ENCODE data around the gene FBXO15.

FBXO15 gene

DNA sequence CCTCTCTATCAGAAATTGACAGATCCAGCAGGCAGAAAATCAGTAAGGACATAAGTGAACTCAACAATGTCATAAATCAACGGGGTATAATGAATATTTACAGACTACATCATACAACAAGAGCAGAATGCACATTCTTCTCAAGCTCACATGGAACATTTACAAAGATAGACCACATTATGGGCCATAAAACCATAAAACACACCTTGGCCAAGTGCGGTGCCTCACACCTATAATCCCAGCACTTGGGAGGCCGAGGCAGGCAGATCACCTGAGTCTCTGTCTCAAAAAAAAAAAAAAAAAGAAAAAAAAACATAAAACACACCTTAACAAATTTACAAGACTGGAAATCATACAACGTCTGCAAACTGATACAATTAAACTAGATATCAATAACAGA, 36.7 kb downstream of the FBXO15 start:
- Histone ChIP-seq H3K36me3 (ENCODE audit: insufficient read depth, low read length) (no peaks in the 10 kb centered on the region), H3K4me1 (ENCODE audit: insufficient read depth, low read length) (no peaks in the 10 kb centered on the region), H3K4me3 (ENCODE audit: low read depth in 1 of 2, low read length in 2 of 2) (no peak overlapping the region)

DNA sequence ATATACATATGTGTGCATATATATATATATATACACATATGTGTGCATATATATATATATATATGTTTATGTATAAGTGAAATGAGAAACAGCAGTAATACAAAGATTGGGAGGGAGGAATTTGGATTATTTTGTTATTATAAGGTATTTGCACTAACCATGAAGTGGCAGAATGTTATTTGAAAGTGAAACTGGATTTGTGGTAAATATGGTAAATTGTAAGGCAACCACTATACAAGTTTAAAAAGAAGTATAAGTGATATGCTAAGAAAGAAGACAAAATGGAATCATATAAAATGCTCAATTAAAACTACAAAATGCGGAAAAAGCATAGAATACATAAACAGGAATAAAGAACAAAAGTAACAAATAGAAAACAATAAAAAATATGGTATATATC, 37.5 kb downstream of the FBXO15 start:
- H3K27me3 ChIP-seq (ENCODE audit: control insufficient read depth in 1 of 2, insufficient read depth in 2 of 2, low read length in 2 of 2), result no peaks in the 10 kb centered on the region
- no peaks in the 10 kb centered on the region for H3K4me1 ChIP-seq (ENCODE audit: insufficient read depth, low read length)
- no peaks in the 10 kb centered on the region for H3K9me3 ChIP-seq (ENCODE audit: low read length)
- H3K36me3 ChIP-seq (ENCODE audit: insufficient read depth, low read length), result no peaks in the 10 kb centered on the region
- H3K27ac ChIP-seq (ENCODE audit: low read depth, low read length), result no peak overlapping the region
- H3K9ac ChIP-seq (ENCODE audit: low read length), result no peak overlapping the region
- no peak overlapping the region for H3K4me3 ChIP-seq (ENCODE audit: low read depth in 1 of 2, low read length in 2 of 2)

More for the DNA sequence above, 36.7 kb downstream of the FBXO15 start:
- H3K9ac ChIP-seq (ENCODE audit: low read length), result no peak overlapping the region
- no peaks in the 10 kb centered on the region for H3K9me3 ChIP-seq (ENCODE audit: low read length)
- no peaks in the 10 kb centered on the region for H3K27me3 ChIP-seq (ENCODE audit: control insufficient read depth in 1 of 2, insufficient read depth in 2 of 2, low read length in 2 of 2)
- H3K27ac ChIP-seq (ENCODE audit: low read depth, low read length), result no peak overlapping the region

DNA sequence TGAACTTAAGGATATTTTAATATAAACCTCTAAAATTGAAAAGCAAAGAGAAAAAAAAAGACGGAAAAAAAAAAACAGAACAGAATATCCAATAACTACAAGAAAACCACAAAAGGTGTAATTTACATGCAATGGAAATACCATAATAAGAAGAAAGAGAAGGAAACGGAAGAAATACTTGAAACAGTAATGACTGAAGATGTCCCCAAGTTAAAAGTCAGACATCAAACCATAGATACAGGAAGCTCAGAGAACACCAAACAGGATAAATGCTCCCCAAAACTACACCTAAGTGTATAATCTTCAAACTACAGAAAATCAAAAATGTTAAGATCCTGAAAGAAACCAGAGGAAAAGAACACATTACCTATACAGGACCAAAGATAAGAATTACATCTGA, 39.2 kb downstream of the FBXO15 start:
- Histone ChIP-seq H3K4me3 (ENCODE audit: low read depth in 1 of 2, low read length in 2 of 2) (no peak overlapping the region), H3K4me1 (ENCODE audit: insufficient read depth, low read length) (no peaks in the 10 kb centered on the region), H3K36me3 (ENCODE audit: insufficient read depth, low read length) (no peaks in the 10 kb centered on the region), H3K9me3 (ENCODE audit: low read length) (no peaks in the 10 kb centered on the region), H3K27ac (ENCODE audit: low read depth, low read length) (no peak overlapping the region), H3K27me3 (ENCODE audit: control insufficient read depth in 1 of 2, insufficient read depth in 2 of 2, low read length in 2 of 2) (no peaks in the 10 kb centered on the region), H3K9ac (ENCODE audit: low read length) (no peak overlapping the region)

DNA sequence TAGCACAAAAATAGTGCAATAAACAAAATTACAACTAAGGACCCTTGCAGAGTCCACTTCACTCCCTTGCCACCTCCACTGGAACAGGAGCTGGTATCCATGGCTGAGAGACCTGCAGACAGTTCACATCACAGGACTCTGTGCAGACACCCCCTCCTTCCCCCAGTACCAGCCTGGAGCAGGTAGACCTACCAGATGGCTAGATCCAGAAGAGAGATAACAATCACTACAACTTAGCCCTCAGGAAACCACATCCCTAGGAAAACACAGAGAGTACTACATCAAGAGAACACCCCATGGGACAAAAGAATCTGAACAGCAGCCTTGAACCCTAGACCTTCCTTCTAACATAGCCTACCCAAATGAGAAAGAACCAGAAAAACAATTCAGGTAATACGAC, 49.8 kb downstream of the FBXO15 start:
- Histone ChIP-seq H3K4me3 (ENCODE audit: low read depth in 1 of 2, low read length in 2 of 2) (no peak overlapping the region), H3K27ac (ENCODE audit: low read depth, low read length) (no peak overlapping the region), H3K4me1 (ENCODE audit: insufficient read depth, low read length) (no peaks in the 10 kb centered on the region), H3K9ac (ENCODE audit: low read length) (no peak overlapping the region), H3K27me3 (ENCODE audit: control insufficient read depth in 1 of 2, insufficient read depth in 2 of 2, low read length in 2 of 2) (no peaks in the 10 kb centered on the region), H3K36me3 (ENCODE audit: insufficient read depth, low read length) (no peaks in the 10 kb centered on the region), H3K9me3 (ENCODE audit: low read length) (no peaks in the 10 kb centered on the region)

DNA sequence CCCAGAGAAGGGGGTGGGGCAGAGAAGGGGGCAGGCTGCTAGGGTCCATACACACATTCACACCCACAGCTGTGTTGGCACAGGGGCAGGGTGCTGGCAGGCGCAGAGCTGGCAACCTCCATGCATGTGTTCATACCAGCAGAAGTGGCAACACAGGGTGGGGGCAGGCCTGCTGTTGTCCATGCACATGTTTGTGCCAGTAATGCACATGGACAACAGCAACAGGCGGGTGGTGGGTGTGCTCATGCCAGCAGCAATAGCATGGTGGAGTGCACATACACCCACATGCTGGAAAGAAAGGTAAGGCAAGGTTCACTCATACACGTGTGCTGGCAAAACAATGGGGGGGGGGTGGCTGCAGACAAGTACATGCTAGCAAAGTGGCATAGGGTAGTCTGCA, 54.7 kb downstream of the FBXO15 start:
- no peaks in the 10 kb centered on the region for H3K4me1 ChIP-seq (ENCODE audit: insufficient read depth, low read length)
- no peaks in the 10 kb centered on the region for H3K36me3 ChIP-seq (ENCODE audit: insufficient read depth, low read length)
- H3K9me3 ChIP-seq (ENCODE audit: low read length), result no peaks in the 10 kb centered on the region
- H3K27ac ChIP-seq (ENCODE audit: low read depth, low read length), result no peak overlapping the region
- H3K9ac ChIP-seq (ENCODE audit: low read length), result no peak overlapping the region
- H3K27me3 ChIP-seq (ENCODE audit: control insufficient read depth in 1 of 2, insufficient read depth in 2 of 2, low read length in 2 of 2), result no peaks in the 10 kb centered on the region
- no peak overlapping the region for H3K4me3 ChIP-seq (ENCODE audit: low read depth in 1 of 2, low read length in 2 of 2)

DNA sequence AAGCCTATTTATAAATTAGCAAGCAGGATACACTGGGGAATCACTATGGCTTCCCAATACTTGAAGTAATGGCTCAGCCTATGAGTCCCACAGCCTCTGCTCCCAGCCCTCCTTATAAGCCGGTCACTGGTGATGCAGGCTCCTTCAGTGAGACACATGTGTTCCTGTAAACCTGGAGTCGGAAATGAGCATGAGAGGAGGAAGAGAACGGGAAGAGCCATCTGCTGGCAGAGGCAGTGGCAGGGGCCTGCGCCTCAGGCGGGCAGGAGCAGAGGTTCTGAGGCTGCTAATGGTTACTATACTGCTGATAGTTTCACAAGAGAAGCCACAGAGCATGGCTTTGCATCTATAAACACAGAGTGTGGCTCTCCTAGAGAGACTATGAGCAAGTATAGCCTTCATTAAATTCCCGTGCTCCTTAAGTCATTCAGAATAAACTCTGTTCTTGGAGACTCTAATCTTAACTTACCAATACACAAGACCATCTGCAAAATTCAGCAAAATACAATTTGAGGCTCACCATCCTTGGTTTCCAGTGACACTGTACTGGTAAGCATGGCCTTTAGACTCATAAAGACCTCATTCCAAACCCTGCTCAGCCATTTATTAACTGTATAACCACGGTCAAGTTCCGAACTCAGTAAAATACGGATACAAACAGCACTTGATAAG, 63.3 kb downstream of the FBXO15 start:
- Histone ChIP-seq H3K9me3 (ENCODE audit: low read length) (no peaks in the 10 kb centered on the region), H3K27ac (ENCODE audit: low read depth, low read length) (no peak overlapping the region), H3K27me3 (ENCODE audit: control insufficient read depth in 1 of 2, insufficient read depth in 2 of 2, low read length in 2 of 2) (no peaks in the 10 kb centered on the region), H3K4me3 (ENCODE audit: low read depth in 1 of 2, low read length in 2 of 2) (no peak overlapping the region), H3K4me1 (ENCODE audit: insufficient read depth, low read length) (peaks cover 6% of the 10 kb centered on the region), H3K9ac (ENCODE audit: low read length) (no peak overlapping the region), H3K36me3 (ENCODE audit: insufficient read depth, low read length) (no peaks in the 10 kb centered on the region)

DNA sequence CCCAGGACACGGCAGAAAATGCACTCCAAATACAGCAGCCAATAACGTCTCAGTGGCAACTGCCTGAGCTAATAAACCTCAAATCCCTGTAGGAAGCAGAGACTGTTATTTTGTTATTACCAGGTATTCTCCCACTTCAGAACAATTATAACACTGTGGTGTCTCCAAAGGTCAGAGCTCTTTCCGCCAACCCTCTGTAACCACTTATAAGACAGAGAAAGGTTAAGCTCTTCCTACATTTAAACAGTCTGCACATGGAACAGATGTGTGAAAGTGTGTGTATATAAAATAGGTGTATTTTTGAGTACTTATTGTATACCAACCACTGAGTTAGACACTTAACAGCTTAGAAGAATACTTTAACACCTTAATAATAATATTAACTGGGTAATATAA, 64.1 kb downstream of the FBXO15 start:
- no peaks in the 10 kb centered on the region for H3K36me3 ChIP-seq (ENCODE audit: insufficient read depth, low read length)
- no peak overlapping the region for H3K27ac ChIP-seq (ENCODE audit: low read depth, low read length)
- H3K9me3 ChIP-seq (ENCODE audit: low read length), result no peaks in the 10 kb centered on the region
- no peak overlapping the region for H3K9ac ChIP-seq (ENCODE audit: low read length)
- peaks cover 6% of the 10 kb centered on the region for H3K4me1 ChIP-seq (ENCODE audit: insufficient read depth, low read length)
- no peak overlapping the region for H3K4me3 ChIP-seq (ENCODE audit: low read depth in 1 of 2, low read length in 2 of 2)
- H3K27me3 ChIP-seq (ENCODE audit: control insufficient read depth in 1 of 2, insufficient read depth in 2 of 2, low read length in 2 of 2), result no peaks in the 10 kb centered on the region

DNA sequence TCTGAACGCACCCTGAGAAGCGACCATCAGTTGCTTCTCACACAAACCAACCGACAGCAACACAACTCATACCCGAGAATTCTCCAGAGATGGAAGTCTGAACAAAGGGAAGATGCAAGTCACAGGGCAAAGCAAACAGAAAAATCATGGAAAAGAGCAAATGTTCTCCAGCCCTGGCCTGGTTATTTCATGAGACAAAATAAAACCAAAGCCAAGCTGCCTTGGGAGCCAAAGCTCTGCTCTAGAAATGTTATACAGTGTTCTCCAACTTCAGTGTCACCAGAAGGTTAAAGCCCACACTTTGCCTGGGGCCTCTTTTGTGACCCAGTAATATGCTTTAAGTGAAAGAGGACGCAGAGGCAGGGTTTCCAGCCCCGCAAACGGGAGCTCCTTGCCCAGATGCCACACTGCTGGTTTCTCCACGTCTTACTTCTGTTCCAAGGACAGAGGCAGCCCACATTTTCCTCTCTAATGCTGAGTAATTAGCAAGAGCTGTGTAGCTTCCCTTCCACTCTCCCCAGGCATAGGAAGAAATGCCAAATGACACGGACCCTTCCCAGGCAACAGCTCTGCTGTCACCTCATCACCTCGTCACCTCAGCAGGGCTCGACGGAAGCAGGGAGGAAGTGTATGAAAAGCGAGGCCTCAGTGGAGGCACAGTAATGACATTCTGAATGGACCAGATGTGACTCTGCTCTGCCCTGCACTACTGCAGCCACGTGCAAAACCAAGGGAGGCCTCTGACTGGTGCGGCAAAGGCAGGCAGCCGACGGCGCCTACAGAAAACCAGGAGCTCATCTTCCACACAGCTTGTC, 64.7 kb downstream of the FBXO15 start:
- no peak overlapping the region for H3K9ac ChIP-seq (ENCODE audit: low read length)

DNA sequence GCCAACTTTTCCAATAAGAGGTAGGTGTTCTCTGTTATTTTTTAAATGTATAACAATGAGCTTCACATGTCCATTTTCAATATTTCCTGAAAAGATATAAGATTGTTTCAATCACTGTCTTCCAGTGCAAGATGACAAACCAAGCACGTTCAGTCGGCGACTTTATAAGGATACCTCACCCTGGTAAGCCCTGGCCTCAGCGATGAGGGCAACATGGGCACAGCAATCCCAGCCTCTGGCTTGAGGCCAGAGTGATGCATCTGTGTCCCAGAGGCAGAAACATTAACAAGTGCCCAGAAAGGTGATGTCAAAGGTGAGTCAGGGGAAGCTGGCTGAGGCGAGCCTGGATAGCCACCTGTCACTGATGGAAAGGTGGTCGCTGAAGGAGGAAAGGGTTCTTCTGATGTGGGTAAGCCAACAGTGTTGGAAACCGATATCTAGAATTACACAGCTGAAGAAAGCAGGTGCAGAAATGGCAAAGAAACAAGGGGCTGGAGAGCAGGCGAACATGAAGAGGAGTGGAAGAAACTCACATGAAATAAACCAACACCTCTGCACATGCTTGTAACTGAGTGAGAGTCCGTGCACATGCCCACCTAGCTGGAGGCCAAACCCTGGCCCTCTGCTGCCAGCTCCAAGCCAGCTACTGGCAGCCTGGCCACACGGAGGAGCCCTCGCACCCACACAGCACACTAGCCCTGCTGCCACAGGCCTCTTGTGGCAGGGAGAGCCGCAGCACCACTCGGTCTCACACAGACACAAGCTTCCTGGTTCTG, 65.5 kb downstream of the FBXO15 start:
- peaks cover 6% of the 10 kb centered on the region for H3K4me1 ChIP-seq (ENCODE audit: insufficient read depth, low read length)
- no peaks in the 10 kb centered on the region for H3K36me3 ChIP-seq (ENCODE audit: insufficient read depth, low read length)
- H3K4me3 ChIP-seq (ENCODE audit: low read depth in 1 of 2, low read length in 2 of 2), result no peak overlapping the region
- no peak overlapping the region for H3K9ac ChIP-seq (ENCODE audit: low read length)
- H3K9me3 ChIP-seq (ENCODE audit: low read length), result no peaks in the 10 kb centered on the region
- no peak overlapping the region for H3K27ac ChIP-seq (ENCODE audit: low read depth, low read length)
- H3K27me3 ChIP-seq (ENCODE audit: control insufficient read depth in 1 of 2, insufficient read depth in 2 of 2, low read length in 2 of 2), result no peaks in the 10 kb centered on the region

More for the DNA sequence above, 64.7 kb downstream of the FBXO15 start:
- no peak overlapping the region for H3K4me3 ChIP-seq (ENCODE audit: low read depth in 1 of 2, low read length in 2 of 2)
- peaks cover 6% of the 10 kb centered on the region for H3K4me1 ChIP-seq (ENCODE audit: insufficient read depth, low read length)
- no peaks in the 10 kb centered on the region for H3K36me3 ChIP-seq (ENCODE audit: insufficient read depth, low read length)
- H3K27me3 ChIP-seq (ENCODE audit: control insufficient read depth in 1 of 2, insufficient read depth in 2 of 2, low read length in 2 of 2), result no peaks in the 10 kb centered on the region
- no peaks in the 10 kb centered on the region for H3K9me3 ChIP-seq (ENCODE audit: low read length)
- no peak overlapping the region for H3K27ac ChIP-seq (ENCODE audit: low read depth, low read length)

DNA sequence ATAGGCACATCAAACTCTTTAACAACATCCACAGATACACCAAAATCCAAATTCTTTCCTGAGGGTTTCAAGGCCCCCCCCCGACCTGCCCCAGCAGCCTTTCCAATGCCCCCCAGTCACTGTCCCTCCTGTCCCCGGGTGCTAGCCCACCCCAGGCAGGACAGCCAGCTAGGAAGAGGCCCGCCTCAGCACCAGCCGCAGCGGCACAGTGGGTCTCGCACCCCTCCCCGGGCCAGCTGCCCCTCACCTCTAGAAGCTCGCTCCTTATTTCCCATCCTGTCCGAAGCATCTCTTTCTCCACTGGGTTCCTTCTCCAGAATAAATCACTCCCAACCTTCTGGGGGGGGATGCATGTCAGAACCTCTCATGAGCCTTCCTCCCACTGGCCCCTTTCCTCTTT, 69.4 kb downstream of the FBXO15 start:
- peaks cover 6% of the 10 kb centered on the region for H3K4me1 ChIP-seq (ENCODE audit: insufficient read depth, low read length)
- no peak overlapping the region for H3K27ac ChIP-seq (ENCODE audit: low read depth, low read length)
- no peaks in the 10 kb centered on the region for H3K9me3 ChIP-seq (ENCODE audit: low read length)
- no peaks in the 10 kb centered on the region for H3K27me3 ChIP-seq (ENCODE audit: control insufficient read depth in 1 of 2, insufficient read depth in 2 of 2, low read length in 2 of 2)
- no peak overlapping the region for H3K4me3 ChIP-seq (ENCODE audit: low read depth in 1 of 2, low read length in 2 of 2)
- no peaks in the 10 kb centered on the region for H3K36me3 ChIP-seq (ENCODE audit: insufficient read depth, low read length)
- no peak overlapping the region for H3K9ac ChIP-seq (ENCODE audit: low read length)

DNA sequence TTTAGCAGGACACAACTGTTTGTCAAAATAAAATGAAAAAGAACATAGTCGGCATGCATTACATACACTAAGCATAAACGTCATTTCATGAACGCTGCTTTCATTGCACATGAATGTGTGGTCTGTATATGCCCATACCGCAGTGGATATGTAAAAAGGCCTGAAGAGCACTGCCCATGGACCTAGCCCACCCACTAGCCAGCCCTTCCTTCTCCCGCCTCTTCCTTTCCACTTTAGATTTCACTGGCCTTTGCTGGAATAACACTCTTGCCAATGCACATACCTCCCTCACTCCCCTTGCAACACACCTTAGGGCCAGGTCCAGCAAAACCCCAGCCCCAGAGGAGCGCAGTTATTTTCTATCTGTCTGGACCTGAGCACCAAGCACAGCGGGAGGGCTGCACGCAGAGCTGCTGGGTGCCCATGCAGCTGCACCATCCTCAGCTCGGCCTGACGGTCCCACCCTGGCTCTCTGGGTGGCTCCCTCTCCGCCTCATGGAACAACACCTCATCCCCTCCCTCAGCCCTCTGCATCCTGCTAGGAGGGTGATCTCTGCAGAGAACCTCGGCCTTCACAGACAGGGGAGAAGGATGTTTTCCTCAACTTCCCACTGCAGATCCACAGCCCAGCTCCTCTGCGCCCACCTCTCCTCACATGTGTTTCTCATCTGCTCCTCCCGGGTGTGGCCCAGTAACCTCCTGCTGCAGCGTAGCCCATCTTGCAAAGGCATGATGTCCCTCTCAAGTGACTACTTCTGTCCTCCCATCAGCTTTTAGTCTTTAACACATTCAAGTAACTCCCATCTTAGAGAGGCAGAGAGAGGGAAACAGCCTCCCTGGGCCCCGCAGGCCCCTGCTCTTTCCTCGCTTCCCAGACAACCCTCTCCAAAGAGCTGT, 72.7 kb downstream of the FBXO15 start:
- Histone ChIP-seq H3K4me1 (ENCODE audit: insufficient read depth, low read length) (no peaks in the 10 kb centered on the region), H3K9ac (ENCODE audit: low read length) (no peak overlapping the region)

More for the DNA sequence above, 72.7 kb downstream of the FBXO15 start:
- Histone ChIP-seq H3K9me3 (ENCODE audit: low read length) (no peaks in the 10 kb centered on the region), H3K4me3 (ENCODE audit: low read depth in 1 of 2, low read length in 2 of 2) (no peak overlapping the region), H3K27me3 (ENCODE audit: control insufficient read depth in 1 of 2, insufficient read depth in 2 of 2, low read length in 2 of 2) (no peaks in the 10 kb centered on the region), H3K36me3 (ENCODE audit: insufficient read depth, low read length) (no peaks in the 10 kb centered on the region), H3K27ac (ENCODE audit: low read depth, low read length) (no peak overlapping the region)
